Measurements from ENCODE around the gene CCL22. TPM values are rescaled to one million over a fixed set of nuclear protein-coding genes. Genes with fewer than 3 reads are reported as not detected.

CCL22 gene, protein sequence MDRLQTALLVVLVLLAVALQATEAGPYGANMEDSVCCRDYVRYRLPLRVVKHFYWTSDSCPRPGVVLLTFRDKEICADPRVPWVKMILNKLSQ
- 0.05 TPM in 2 of 5 replicates, not detected in the others for total RNA-seq (2022; extraction: Qiagen RNA extraction; ENCODE audit: low read depth)

DNA sequence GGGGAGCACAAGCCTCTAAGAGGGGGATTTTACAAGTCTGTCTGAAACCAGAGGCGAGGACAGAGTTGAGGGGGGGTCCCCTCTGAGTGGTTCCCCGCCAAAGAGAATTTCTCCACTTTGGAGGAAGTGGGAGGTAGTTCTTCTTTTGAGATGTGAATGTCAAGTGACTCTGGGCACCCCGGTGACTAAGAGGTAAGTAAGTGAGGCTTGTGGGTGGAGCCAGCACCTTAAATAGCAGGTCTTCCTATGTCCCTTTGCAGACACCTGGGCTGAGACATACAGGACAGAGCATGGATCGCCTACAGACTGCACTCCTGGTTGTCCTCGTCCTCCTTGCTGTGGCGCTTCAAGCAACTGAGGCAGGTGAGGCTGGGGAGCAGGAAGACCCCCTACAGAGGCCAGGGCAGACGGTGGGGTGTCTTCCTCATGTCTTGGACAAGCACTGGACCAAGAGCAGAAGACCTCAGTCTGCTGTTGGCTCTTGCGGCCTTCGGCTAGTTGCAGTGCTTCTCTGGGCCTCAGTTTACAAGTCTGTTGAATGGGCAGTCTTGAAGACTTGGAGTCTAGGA, at the start of gene CCL22:
TSS of gene CCL22 (plus strand) at position 257 of the 569 bp plus-strand sequence. CDS start at position 291, 34 bp downstream.

DNA sequence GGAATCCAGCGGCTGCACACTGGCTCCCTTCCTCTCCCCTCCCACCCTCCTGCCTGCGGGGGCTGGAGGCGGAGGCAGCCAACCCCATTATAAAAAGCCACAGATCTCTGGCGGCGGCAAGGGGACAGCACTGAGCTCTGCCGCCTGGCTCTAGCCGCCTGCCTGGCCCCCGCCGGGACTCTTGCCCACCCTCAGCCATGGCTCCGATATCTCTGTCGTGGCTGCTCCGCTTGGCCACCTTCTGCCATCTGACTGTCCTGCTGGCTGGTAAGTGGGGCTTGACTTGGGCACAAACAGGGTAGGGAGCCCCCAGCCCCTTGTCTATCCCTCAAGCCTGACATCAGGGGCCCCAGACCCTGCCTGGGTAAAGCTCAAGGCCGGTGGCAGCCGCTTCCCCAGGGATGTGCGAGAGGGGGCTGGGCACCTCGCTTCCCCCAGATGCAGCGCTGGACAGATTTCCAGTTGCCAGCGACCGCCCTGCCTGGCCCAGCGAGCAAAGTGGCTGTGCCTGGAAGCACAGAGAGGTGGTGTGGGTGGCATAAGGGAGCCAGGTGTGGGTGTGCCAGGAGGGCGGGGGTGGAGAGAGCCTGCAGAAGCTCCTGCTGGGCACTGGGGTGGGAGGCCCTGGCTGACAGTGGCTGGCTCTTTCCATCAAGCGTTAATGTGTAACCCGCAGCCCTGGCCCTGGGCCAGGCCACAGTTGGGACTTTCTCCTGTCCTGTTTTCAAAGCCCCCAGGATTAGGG, 14.0 kb downstream of the CCL22 start, which contains the start of gene CX3CL1:
TSS of gene CX3CL1 (plus strand) at position 119 of the 745 bp plus-strand sequence. CDS start at position 198, 79 bp downstream.

DNA sequence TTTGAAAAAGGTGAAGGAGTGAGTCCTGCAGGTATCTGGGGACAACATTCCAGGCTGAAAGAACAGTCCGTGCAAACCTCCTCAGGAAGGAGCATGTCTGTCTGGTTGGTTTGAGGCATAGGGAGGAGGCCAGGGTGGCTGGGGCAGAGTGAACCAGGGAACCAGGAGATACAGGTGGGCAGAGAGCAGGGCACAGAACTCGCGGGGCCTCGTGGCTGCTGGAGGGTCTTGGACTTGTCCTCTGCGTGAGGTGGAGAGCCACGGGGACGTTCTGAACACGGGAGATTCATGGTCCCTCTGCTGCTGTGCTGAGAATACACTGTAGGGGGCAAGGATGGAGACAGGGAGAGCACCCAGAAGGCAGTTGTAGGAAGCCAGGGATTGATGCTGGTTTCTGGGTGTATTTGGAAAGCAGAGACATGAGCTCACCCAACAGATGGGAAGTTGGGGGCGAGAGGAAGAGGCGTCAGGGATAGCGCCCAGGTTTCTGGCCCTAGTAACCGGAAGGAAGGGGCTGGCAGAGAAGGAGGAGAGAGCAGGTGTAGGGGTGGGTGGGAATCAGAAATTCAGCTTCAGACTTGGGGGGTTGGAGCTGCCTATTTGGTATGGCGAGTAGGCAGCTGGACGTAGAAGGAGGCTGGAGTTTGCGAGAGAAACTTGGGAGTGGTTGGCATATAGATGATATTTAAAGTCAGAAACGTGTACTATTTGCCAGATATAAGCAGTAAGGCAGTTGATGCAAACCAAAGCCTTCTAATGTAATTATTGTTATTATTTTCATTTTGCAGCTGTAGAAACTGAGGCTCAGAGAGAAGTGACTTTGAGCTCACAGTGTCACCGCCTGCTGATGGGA, 45.6 kb downstream of the CCL22 start, which contains the start of gene CCL17:
TSS of gene CCL17 (plus strand) at position 803 of the 853 bp plus-strand sequence. CDS start 9,166 bp downstream, outside the sequence.

Other genes with a start within 250 kb of the CCL22 start
- gene PSME3IP1, start 172.7 kb upstream of the CCL22 start, total RNA-seq (2022; extraction: Qiagen RNA extraction; ENCODE audit: low read depth) = 90.0 to 158 TPM (median 91.0 TPM) in 5 replicates
- gene RSPRY1, start 172.5 kb upstream of the CCL22 start, total RNA-seq (2022; extraction: Qiagen RNA extraction; ENCODE audit: low read depth) = 26.6 to 35.0 TPM (median 31.3 TPM) in 5 replicates
- gene ARL2BP, start 113.5 kb upstream of the CCL22 start, total RNA-seq (2022; extraction: Qiagen RNA extraction; ENCODE audit: low read depth) = 58.4 to 77.6 TPM (median 74.6 TPM) in 5 replicates
- gene PLLP, start 74.1 kb upstream of the CCL22 start, total RNA-seq (2022; extraction: Qiagen RNA extraction; ENCODE audit: low read depth) = 1.0 to 1.6 TPM (median 1.1 TPM) in 5 replicates
- 0.07 to 0.19 TPM (median 0.12 TPM) in 4 of 5 replicates, not detected in the other for gene CX3CL1, start 13.7 kb downstream of the CCL22 start, total RNA-seq (2022; extraction: Qiagen RNA extraction; ENCODE audit: low read depth)
- gene CCL17, start 46.0 kb downstream of the CCL22 start, total RNA-seq (2022; extraction: Qiagen RNA extraction; ENCODE audit: low read depth) = not detected in 5 replicates
- gene CIAPIN1, start 88.6 kb downstream of the CCL22 start, total RNA-seq (2022; extraction: Qiagen RNA extraction; ENCODE audit: low read depth) = 69.4 to 81.7 TPM (median 74.6 TPM) in 5 replicates
- gene COQ9, start 88.7 kb downstream of the CCL22 start, total RNA-seq (2022; extraction: Qiagen RNA extraction; ENCODE audit: low read depth) = 32.9 to 54.5 TPM (median 50.9 TPM) in 5 replicates
- gene POLR2C, start 103.9 kb downstream of the CCL22 start, total RNA-seq (2022; extraction: Qiagen RNA extraction; ENCODE audit: low read depth) = 108 to 134 TPM (median 114 TPM) in 5 replicates
- 26.4 to 50.2 TPM (median 40.8 TPM) in 5 replicates for gene DOK4, start 127.7 kb downstream of the CCL22 start, total RNA-seq (2022; extraction: Qiagen RNA extraction; ENCODE audit: low read depth)
- 4.2 to 11.8 TPM (median 8.6 TPM) in 5 replicates for gene CCDC102A, start 177.8 kb downstream of the CCL22 start, total RNA-seq (2022; extraction: Qiagen RNA extraction; ENCODE audit: low read depth)
- 0.07 to 0.22 TPM (median 0.17 TPM) in 3 of 5 replicates, not detected in the others for gene ADGRG5, start 183.9 kb downstream of the CCL22 start, total RNA-seq (2022; extraction: Qiagen RNA extraction; ENCODE audit: low read depth)